Peyer's patch (tissue), 4 donors: ENCODE data around the gene AGAP1.

Experiments used
- POLR2A ChIP-seq, 2 donors: fragments of 450-650 bp; IDR thresholded peaks; one replicate each; pipeline ENCODE4 v1.5.1; 2017; ENCODE audit warnings: antibody characterized with exemption in 2 of 2, mild to moderate bottlenecking in 2 of 2, moderate library complexity in 2 of 2
- TF ChIP-seq, protein P1 (sequence below), 6 experiments: fragments of 450-650 bp in 4 of 6; fragments of 200-600 bp in 2 of 6; sonication (generic) in 1 of 6; IDR thresholded peaks; one replicate each; pipeline ENCODE4 v1.5.1; 2017 to 2019; ENCODE audit warnings: antibody characterized with exemption in 6 of 6, mild to moderate bottlenecking in 3 of 6, moderate library complexity in 1 of 6

DNA sequence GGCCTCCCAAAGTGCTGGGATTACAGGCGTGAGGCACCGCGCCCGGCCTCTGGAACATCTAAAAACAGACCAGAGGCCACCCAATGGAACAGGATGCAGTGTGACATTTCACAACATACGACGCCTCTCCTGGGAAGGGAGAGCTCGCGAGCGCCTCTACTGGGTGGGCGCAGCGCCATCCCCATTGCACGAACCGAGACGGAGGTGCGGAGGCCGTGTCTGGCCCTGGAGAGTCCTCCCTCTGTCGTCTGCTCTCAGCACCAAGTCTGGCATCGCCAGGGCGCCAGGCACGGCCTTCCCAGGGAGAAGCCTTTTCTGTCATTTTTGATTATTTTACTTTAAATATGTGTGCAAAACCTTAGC lies 683.7 kb downstream of the AGAP1 start:
- TF ChIP-seq, protein P1, sequence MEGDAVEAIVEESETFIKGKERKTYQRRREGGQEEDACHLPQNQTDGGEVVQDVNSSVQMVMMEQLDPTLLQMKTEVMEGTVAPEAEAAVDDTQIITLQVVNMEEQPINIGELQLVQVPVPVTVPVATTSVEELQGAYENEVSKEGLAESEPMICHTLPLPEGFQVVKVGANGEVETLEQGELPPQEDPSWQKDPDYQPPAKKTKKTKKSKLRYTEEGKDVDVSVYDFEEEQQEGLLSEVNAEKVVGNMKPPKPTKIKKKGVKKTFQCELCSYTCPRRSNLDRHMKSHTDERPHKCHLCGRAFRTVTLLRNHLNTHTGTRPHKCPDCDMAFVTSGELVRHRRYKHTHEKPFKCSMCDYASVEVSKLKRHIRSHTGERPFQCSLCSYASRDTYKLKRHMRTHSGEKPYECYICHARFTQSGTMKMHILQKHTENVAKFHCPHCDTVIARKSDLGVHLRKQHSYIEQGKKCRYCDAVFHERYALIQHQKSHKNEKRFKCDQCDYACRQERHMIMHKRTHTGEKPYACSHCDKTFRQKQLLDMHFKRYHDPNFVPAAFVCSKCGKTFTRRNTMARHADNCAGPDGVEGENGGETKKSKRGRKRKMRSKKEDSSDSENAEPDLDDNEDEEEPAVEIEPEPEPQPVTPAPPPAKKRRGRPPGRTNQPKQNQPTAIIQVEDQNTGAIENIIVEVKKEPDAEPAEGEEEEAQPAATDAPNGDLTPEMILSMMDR (IDR thresholded peaks at IDR 0.05): peak in 2 of 6 experiments; percentile 11 to 12
- no peak for TF ChIP-seq POLR2A (IDR thresholded peaks at IDR 0.05)
